K562 (cell line): Measurements from ENCODE around the gene PA2G4. TPM values are rescaled to one million over a fixed set of nuclear protein-coding genes. Genes with fewer than 3 reads are reported as not detected.

Source experiments
- ATAC-seq: fragments of 200-7000 bp; cut with Tn5 transposase; 3 replicates; pipeline ENCODE4 v1.9.1; 2020; ENCODE audit warnings: moderate library complexity
- BruUV-seq: library from RNA; stranded (reverse); fragments of 400-500 nt; replicated peaks from 2 replicates; lab custom pipeline; 2021; lab: Mats Ljungman, UMichigan
- CTCF ChIA-PET: fragments of 300-600 bp; formaldehyde crosslinking; extraction: SDS; loops from one replicate; lab custom pipeline; 2021; ENCODE audit warnings: low intra/inter-chr PET ratio; lab: Yijun Ruan, JAX
- POLR2A ChIA-PET: fragments of 300-600, 350-650 bp; sonication (Branson Sonifier 250); formaldehyde crosslinking; extraction: SDS; loops from one replicate; lab custom pipeline; 2021; ENCODE audit warnings: antibody characterized with exemption, inconsistent platforms; lab: Yijun Ruan, JAX
- DNase-seq, 4 experiments: peaks; one replicate each; pipeline versions ENCODE4 v3.0.0 to v3.0.0-alpha.2; 2011 to 2018; ENCODE audit warnings: low spot score in 3 of 4, mixed read lengths in 3 of 4; ENCODE audit errors: extremely low read depth in 1 of 4
- FAIRE-seq: peaks from 2 replicates; lab custom pipeline; 2011; peaks lifted over from hg19 to GRCh38; lab: Jason Lieb, UNC
- H2AFZ ChIP-seq: 2 replicates; pipeline ENCODE4 v1.6.0; 2011; ENCODE audit warnings: low read depth, low read length, control low read depth, inconsistent platforms
- H3K27ac ChIP-seq: fragments of 200-600 bp; 3 replicates; pipeline ENCODE4 v1.8.0; 2011; ENCODE audit warnings: low read depth, mild to moderate bottlenecking, control low read depth, inconsistent platforms, low read length, moderate library complexity, mixed read lengths; ENCODE audit errors: extremely low read depth
- H3K27me3 ChIP-seq, 2 experiments: fragments of 300-600 bp in 1 of 2; 2 replicates in 1 of 2; 3 replicates in 1 of 2; pipeline versions ENCODE4 v1.6.0 to v1.8.0; 2011; ENCODE audit warnings: inconsistent platforms in 2 of 2, low read length in 2 of 2, mild to moderate bottlenecking in 1 of 2, mixed read lengths in 1 of 2, moderate library complexity in 1 of 2; ENCODE audit not compliant: control insufficient read depth in 2 of 2, insufficient read depth in 2 of 2
- H3K36me3 ChIP-seq: fragments of 300-600 bp; 3 replicates; pipeline ENCODE4 v1.8.0; 2011; ENCODE audit warnings: mild to moderate bottlenecking, low read length, inconsistent platforms; ENCODE audit not compliant: control insufficient read depth, insufficient read depth
- H3K4me1 ChIP-seq, 2 experiments: fragments of 200-600 bp in 1 of 2; replicated peaks in 1 of 2; 2 replicates in 1 of 2; 3 replicates in 1 of 2; pipeline versions ENCODE4 v1.5.1 to v1.8.0; 2011; ENCODE audit warnings: inconsistent platforms in 2 of 2, low read length in 2 of 2, mild to moderate bottlenecking in 1 of 2, mixed read lengths in 1 of 2, moderate library complexity in 1 of 2; ENCODE audit not compliant: control insufficient read depth in 2 of 2, insufficient read depth in 2 of 2
- H3K4me2 ChIP-seq: 2 replicates; pipeline ENCODE4 v1.6.1; 2011; ENCODE audit warnings: low read length, control low read depth, inconsistent platforms, mixed read lengths; ENCODE audit not compliant: insufficient read depth
- H3K4me3 ChIP-seq: fragments of 200-600 bp; sonication (generic), shearing (Covaris generic); 2 replicates; pipeline ENCODE4 v1.5.1; 2016; ENCODE audit warnings: control low read depth, inconsistent platforms
- H3K79me2 ChIP-seq: fragments of 200-600 bp; 3 replicates; pipeline ENCODE4 v1.8.0; 2011; ENCODE audit warnings: low read length, inconsistent platforms; ENCODE audit not compliant: control insufficient read depth, insufficient read depth
- H3K9ac ChIP-seq, 2 experiments: 2 replicates each; pipeline versions ENCODE4 v1.6.0 to v1.6.1; 2011; ENCODE audit warnings: low read depth in 2 of 2, low read length in 2 of 2, control low read depth in 1 of 2, inconsistent platforms in 1 of 2, mild to moderate bottlenecking in 1 of 2, mixed read lengths in 1 of 2; ENCODE audit not compliant: insufficient read depth in 1 of 2
- H3K9me1 ChIP-seq: one replicate; pipeline ENCODE4 v1.6.0; 2011; ENCODE audit warnings: inconsistent platforms, mild to moderate bottlenecking, low read length, moderate library complexity; ENCODE audit not compliant: control insufficient read depth, insufficient read depth
- H3K9me3 ChIP-seq: replicated peaks from 2 replicates; pipeline ENCODE4 v1.5.1; 2011; ENCODE audit warnings: low read depth, low read length, inconsistent platforms; ENCODE audit not compliant: control insufficient read depth, insufficient read depth
- H4K20me1 ChIP-seq: replicated peaks from 2 replicates; pipeline ENCODE4 v1.6.1; 2011; ENCODE audit warnings: low read length, inconsistent platforms, mixed read lengths; ENCODE audit not compliant: control insufficient read depth, insufficient read depth
- ARID1B ChIP-seq: fragments of 450-650 bp; IDR thresholded peaks from 2 replicates; pipeline ENCODE4 v1.6.1; 2016; ENCODE audit warnings: antibody characterized with exemption, mild to moderate bottlenecking, inconsistent platforms
- FOSL1 ChIP-seq: fragments of 200-800 bp; sonication (Bioruptor generic); conservative IDR thresholded peaks from 2 replicates; pipeline ENCODE4 v1.6.1; 2016; ENCODE audit warnings: missing genetic modification characterization, missing compliant biosample characterization
- NCOA2 ChIP-seq, 2 experiments: fragments of 450-650 bp; IDR thresholded peaks; 2 replicates each; pipeline ENCODE4 v1.6.1; 2018; ENCODE audit warnings: mild to moderate bottlenecking in 2 of 2, moderate library complexity in 1 of 2; ENCODE audit not compliant: partially characterized antibody in 2 of 2
- POLR2AphosphoS5 ChIP-seq: IDR thresholded peaks from 2 replicates; pipeline ENCODE4 v1.6.1; 2011; ENCODE audit warnings: mild to moderate bottlenecking, low read depth, low read length, moderate library complexity; ENCODE audit not compliant: control insufficient read depth, insufficient read depth
- PREB ChIP-seq: sonication (generic); formaldehyde crosslinking; IDR thresholded peaks from 2 replicates; pipeline ENCODE4 v1.8.1; 2023; ENCODE audit warnings: mild to moderate bottlenecking, missing genetic modification reagents
- SMARCA4 ChIP-seq: fragments of 450-650 bp; IDR thresholded peaks from 2 replicates; pipeline ENCODE4 v1.6.1; 2016
- WGBS: fragments of 100-300 bp; shearing (Covaris generic); methylation state at CpG from one replicate; pipeline ENCODE4 v1.1.6; 2016; ENCODE audit warnings: low coverage, mixed read lengths; ENCODE audit not compliant: insufficient coverage; ENCODE audit errors: missing lambda C conversion rate; 5-methylcytosine and 5-hydroxymethylcytosine counted together
- in situ Hi-C: fragments of 300-500 bp; cut with MboI; formaldehyde crosslinking; loops from 4 replicates; pipeline ENCODE4 v1.15.0; 2018; ENCODE audit warnings: inconsistent platforms, mixed read lengths
- intact Hi-C: fragments of 100-400 bp; cut with micrococcal nuclease; formaldehyde crosslinking; loops from 2 replicates; pipeline ENCODE4 v1.14.2; 2022
- polyA plus RNA-seq, 8 experiments: library from polyadenylated mRNA; depleted of rRNA in 4 of 8; stranded (reverse) in 5 of 8; unstranded in 3 of 8; fragments of >200 nt; fragmentation: Nextera tagmentation in 2 of 8; fragmentation: Illumina TruSeq in 1 of 8; extraction: Ambion mirVana in 2 of 8; extraction: Trizol in 1 of 8; gene quantifications; 2 replicates each; pipeline versions ENCODE4 v1.2.1 to v1.2.3, GENCODE V29; 2011 to 2014; ENCODE audit warnings: inconsistent platforms in 1 of 8, missing spikeins in 1 of 8
- total RNA-seq, 7 experiments: library from RNA; depleted of rRNA in 6 of 7; stranded (reverse); fragments of >200 nt in 6 of 7; fragmentation: Illumina TruSeq in 2 of 7; extraction: Trizol in 2 of 7; gene quantifications; 2 replicates each; pipeline versions ENCODE4 v1.2.1 to v1.2.3, GENCODE V29; 2011 to 2021; ENCODE audit warnings: low replicate concordance in 1 of 7
- TF ChIP-seq, protein P1 (sequence below): sonication (generic); formaldehyde crosslinking; IDR thresholded peaks from 2 replicates; pipeline ENCODE4 v1.9.0; 2022; ENCODE audit warnings: mild to moderate bottlenecking, missing genetic modification reagents

Gene PA2G4
- total and polyA plus RNA-seq, 9 of the 15 experiments (the other 6 are each of a cell fraction or from before 2014, with no cell fraction given): 230 to 925 (median 638) TPM

DNA sequence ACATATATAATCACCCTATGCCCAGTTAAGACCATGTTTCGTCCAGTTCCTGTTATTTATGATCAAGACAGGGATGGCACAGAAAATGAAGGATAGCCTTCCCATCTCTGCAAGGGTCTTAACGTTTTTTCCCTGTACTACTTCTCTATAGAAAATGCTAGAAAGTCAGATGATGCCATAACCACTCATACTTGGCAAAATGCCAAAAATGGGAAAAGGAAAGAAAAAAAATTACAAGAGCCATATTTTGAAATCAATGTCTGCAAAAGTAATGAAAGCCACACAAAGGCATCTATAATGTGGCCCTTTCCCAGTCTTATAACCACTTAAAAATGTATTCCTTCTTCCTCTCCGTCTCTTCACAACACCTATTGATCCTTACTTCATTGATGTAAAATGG, 46.2 kb downstream of the PA2G4 start (continued):
- TF ChIP-seq SMARCA4 (0 out of 2 replicates have a peak, but pooled peaks have one; percentile 17), FOSL1 (peak; percentile 49; the same call in 1 of the 2 replicates), NCOA2 (IDR thresholded peaks at IDR 0.05; ENCODE audit: partially characterized antibody in 2 of 2) (peak in 1 of 2 experiments; percentile 89), ARID1B (0 out of 2 replicates have a peak, but pooled peaks have one; percentile 29), PREB (CRISPR knock-in tag) (no peak)

- 1% methylated on average over 12 of the region's 12 CpGs for WGBS
- Histone ChIP-seq H3K79me2 (peaks cover 24% of the 10 kb centered on the region), H3K9me3 (no peaks in the 10 kb centered on the region), H3K36me3 (peaks cover 24% of the 10 kb centered on the region; the same call in 2 of the 3 replicates), H3K4me2 (peak overlapping the region; percentile 91), H2AFZ (peak overlapping the region; percentile 89), H4K20me1 (0 out of 2 replicates have a peak, but pooled peaks cover 2% of the 10 kb centered on the region), H3K4me1 (peaks cover 32 to 36% of the 10 kb centered on the region in 2 experiments; a peak in 4 of 5 replicates), H3K9ac (peak overlapping the region; percentile 88 to 91), H3K27me3 (no peaks in the 10 kb centered on the region), H3K27ac (peak overlapping the region; percentile 96), H3K9me1 (no peaks in the 10 kb centered on the region), H3K4me3 (peak overlapping the region; percentile 55)
- ChIA-PET POLR2A (interaction anchor here (0.6 to 1.8 kb wide), 11 partner anchors 8 to 38 kb away, joined by 3 to 13 read pairs (median 3); partner anchors contain the start of genes SMARCC2 and ZC3H10), CTCF (no interaction called here)
- peak; percentile 56 to 81 (median 66) for DNase-seq
- TSS peak; percentile 96 for BruUV-seq
- intact Hi-C loops: no loop called here
- in situ Hi-C loops: no loop called here
- peak; percentile 77 for ATAC-seq
- FAIRE-seq: peak; percentile 58
- TF ChIP-seq POLR2AphosphoS5: peak; percentile 63
- TF ChIP-seq, protein P1, sequence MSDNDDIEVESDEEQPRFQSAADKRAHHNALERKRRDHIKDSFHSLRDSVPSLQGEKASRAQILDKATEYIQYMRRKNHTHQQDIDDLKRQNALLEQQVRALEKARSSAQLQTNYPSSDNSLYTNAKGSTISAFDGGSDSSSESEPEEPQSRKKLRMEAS (CRISPR knock-in tag): peak; percentile 66
Observed at GRCh38 chr12:56151672-56152131, 47.3 kb downstream of the PA2G4 start.
